Cardiac muscle cell (in vitro differentiated cells and primary cell): ENCODE data around the gene PIGP. TPM values are rescaled to one million over a fixed set of nuclear protein-coding genes. Genes with fewer than 3 reads are reported as not detected.
"Not testable (repeated sequence)": the region's sequence is repeated elsewhere in the genome, so short reads cannot be mapped to it uniquely, and the experiment has no call there.

ENCODE experiments used
- DNase-seq, 2 donors: peaks; one replicate each; pipeline versions ENCODE4 v3.0.0 to v3.0.0-alpha.2; 2010 to 2017; ENCODE audit warnings: low read depth in 1 of 2, low spot score in 1 of 2
- H3K27ac ChIP-seq: fragments of 200-600 bp; sonication (generic); 2 replicates; pipeline ENCODE4 v1.5.1; 2016
- H3K27me3 ChIP-seq: fragments of 200-600 bp; sonication (generic); 2 replicates; pipeline ENCODE4 v1.6.0; 2016; ENCODE audit warnings: control low read depth
- H3K36me3 ChIP-seq: fragments of 200-600 bp; sonication (generic); 2 replicates; pipeline ENCODE4 v1.5.1; 2016; ENCODE audit warnings: control low read depth
- H3K4me1 ChIP-seq: fragments of 200-600 bp; sonication (generic); 2 replicates; pipeline ENCODE4 v1.8.1; 2017; ENCODE audit warnings: low read depth, mild to moderate bottlenecking, mixed run types
- H3K4me3 ChIP-seq: fragments of 200-600 bp; sonication (generic); 2 replicates; pipeline ENCODE4 v1.5.1; 2016; ENCODE audit warnings: mild to moderate bottlenecking
- H3K9me3 ChIP-seq: fragments of 200-600 bp; sonication (generic); 2 replicates; pipeline ENCODE4 v1.5.1; 2017; ENCODE audit warnings: low read depth, mild to moderate bottlenecking, control low read depth
- CTCF ChIP-seq: IDR thresholded peaks from 2 replicates; pipeline ENCODE4 v1.5.1; 2012; ENCODE audit warnings: low read depth, mild to moderate bottlenecking, low read length
- polyA plus RNA-seq: library from polyadenylated mRNA; unstranded; fragments of >200 nt; fragmentation: Nextera tagmentation; extraction: Ambion mirVana; gene quantifications from 2 replicates; pipeline ENCODE4 v1.2.1, GENCODE V29; 2016
- total RNA-seq: library from RNA; depleted of rRNA; stranded (reverse); fragments of >200 nt; gene quantifications from 2 replicates; pipeline ENCODE4 v1.2.3, GENCODE V29; 2016

Gene PIGP
- total RNA-seq (13.8 and 23.3 TPM in 2 replicates), polyA plus RNA-seq (83.4 and 91.5 TPM in 2 replicates)

GRCh38 chr21:37072988-37073416, at the start of gene PIGP, which contains the start of gene TTC3:
TSS of gene PIGP (minus strand) at chr21:37073071. CDS start at chr21:37072515, 556 bp downstream.
TSS of gene TTC3 (plus strand) at chr21:37073254. CDS start at chr21:37087258, 14,004 bp downstream.
- DNase-seq, result peak; percentile 96 to 98
- no peaks in the 10 kb centered on the region for H3K9me3 ChIP-seq
- H3K27ac ChIP-seq, result peak within 1 kb of the TSS; percentile 98
- no peak for TF ChIP-seq CTCF
- H3K4me3 ChIP-seq, result peak within 1 kb of the TSS; percentile 81
- peaks cover 8% of the 10 kb centered on the region for H3K4me1 ChIP-seq
- H3K36me3 ChIP-seq, result no peaks in the 10 kb centered on the region
- H3K27me3 ChIP-seq, result no peaks in the 10 kb centered on the region

- Histone ChIP-seq H3K4me1 (no peaks in the 10 kb centered on the region), H3K36me3 (peaks cover under 1% of the 10 kb centered on the region), H3K27ac (no peak overlapping the region), H3K9me3 (no peaks in the 10 kb centered on the region), H3K4me3 (no peak overlapping the region), H3K27me3 (no peaks in the 10 kb centered on the region)
- peak; percentile 35 for TF ChIP-seq CTCF
- DNase-seq, result peak; percentile 36 to 51
Measured at GRCh38 chr21:37119421-37120218, 46.7 kb upstream of the PIGP start.

- no peak for TF ChIP-seq CTCF
- DNase-seq, result no peak
- no peaks in the 10 kb centered on the region for H3K27me3 ChIP-seq
- H3K27ac ChIP-seq, result no peak overlapping the region
- no peaks in the 10 kb centered on the region for H3K36me3 ChIP-seq
- no peak overlapping the region for H3K4me3 ChIP-seq
- no peaks in the 10 kb centered on the region for H3K4me1 ChIP-seq
- no peaks in the 10 kb centered on the region for H3K9me3 ChIP-seq
Measured at GRCh38 chr21:37118187-37118826, 45.4 kb upstream of the PIGP start.

- H3K4me3 ChIP-seq, result no peak overlapping the region
- DNase-seq, result no peak
Measured at GRCh38 chr21:37117204-37117603, 44.3 kb upstream of the PIGP start.

GRCh38 chr21:37116459-37116858, 43.6 kb upstream of the PIGP start:
- not testable (repeated sequence) for H3K4me3 ChIP-seq, DNase-seq, H3K9me3 ChIP-seq, H3K4me1 ChIP-seq, H3K27ac ChIP-seq, H3K27me3 ChIP-seq, H3K36me3 ChIP-seq

More at GRCh38 chr21:37117204-37117603, 44.3 kb upstream of the PIGP start:
- H3K27ac ChIP-seq, result no peak overlapping the region
- no peak for TF ChIP-seq CTCF
- H3K27me3 ChIP-seq, result no peaks in the 10 kb centered on the region
- no peaks in the 10 kb centered on the region for H3K4me1 ChIP-seq
- H3K9me3 ChIP-seq, result no peaks in the 10 kb centered on the region
- H3K36me3 ChIP-seq, result no peaks in the 10 kb centered on the region

GRCh38 chr21:37114301-37114700, 41.4 kb upstream of the PIGP start:
- H3K27me3 ChIP-seq, H3K4me3 ChIP-seq, H3K4me1 ChIP-seq, H3K9me3 ChIP-seq, H3K27ac ChIP-seq, H3K36me3 ChIP-seq, DNase-seq: not testable (repeated sequence)

- H3K4me3 ChIP-seq, H3K27ac ChIP-seq, H3K27me3 ChIP-seq, H3K36me3 ChIP-seq, DNase-seq, H3K4me1 ChIP-seq, H3K9me3 ChIP-seq: not testable (repeated sequence)
Measured at GRCh38 chr21:37111029-37111428, 38.2 kb upstream of the PIGP start.
